ENCODE results near the gene PTX4.

The PTX4 gene

DNA sequence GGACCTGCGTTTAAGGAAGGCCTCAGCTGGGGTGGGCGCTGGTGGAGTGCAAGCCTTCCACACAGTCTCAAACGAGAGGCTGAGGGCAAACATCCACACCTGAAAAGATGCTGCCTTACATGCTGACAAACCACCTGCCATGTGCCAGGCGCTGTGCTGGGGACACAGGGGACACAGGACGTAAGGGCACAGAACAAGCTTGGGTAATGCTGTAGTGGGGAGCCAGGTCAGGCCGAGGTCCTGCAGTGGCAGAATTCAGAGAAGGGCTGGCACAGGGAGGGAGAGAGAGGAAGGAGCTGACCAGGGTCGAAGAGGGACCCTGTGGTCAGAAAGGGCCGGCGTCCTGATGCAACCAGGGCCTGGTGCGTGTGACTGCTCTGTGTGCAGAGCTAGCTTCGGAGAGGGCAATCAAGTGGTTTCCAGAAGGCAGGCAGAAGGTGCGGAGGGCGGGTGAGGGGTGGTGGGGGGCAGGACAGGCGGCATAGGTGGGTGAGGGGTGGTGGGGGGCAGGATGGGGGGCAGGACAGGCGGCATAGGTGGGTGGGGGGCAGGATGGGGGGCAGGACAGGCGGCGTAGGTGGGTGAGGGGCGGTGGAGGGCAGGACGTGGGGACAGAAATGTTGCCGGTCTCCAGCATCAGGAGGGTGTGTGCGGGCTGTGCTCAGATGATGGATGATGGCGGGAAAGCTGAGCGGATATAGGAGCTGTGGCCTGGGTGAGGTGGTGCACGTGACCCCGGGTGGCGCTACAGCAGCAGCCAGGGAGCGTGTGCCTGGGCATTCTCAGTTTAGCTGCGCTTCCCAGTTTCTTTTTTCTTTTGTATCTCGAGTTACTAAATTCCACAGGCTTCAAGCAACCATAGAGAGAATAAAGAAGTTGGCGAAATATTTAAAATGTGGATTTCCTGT is 23.2 kb upstream of the PTX4 start:
- Histone ChIP-seq H3K4me2 (ENCODE audit: insufficient read depth, low read length) (no peak overlapping the region), H3K27me3 (ENCODE audit: insufficient read depth, low read length, poor library complexity) (no peaks in the 10 kb centered on the region), H3K4me3 (ENCODE audit: low read depth in 1 of 2, low read length in 2 of 2) (no peak overlapping the region), H4K20me1 (ENCODE audit: insufficient read depth, low read length) (no peaks in the 10 kb centered on the region; the same call in 1 of the 2 replicates), H3K9ac (ENCODE audit: low read depth, low read length) (no peak overlapping the region), H3K9me3 (ENCODE audit: insufficient read depth, low read length, severe bottlenecking) (no peaks in the 10 kb centered on the region), H2AFZ (ENCODE audit: low read depth, low read length) (no peak overlapping the region), H3K27ac (ENCODE audit: low read length) (no peak overlapping the region), H3K4me1 (ENCODE audit: insufficient read depth, low read length) (no peaks in the 10 kb centered on the region), H3K79me2 (ENCODE audit: insufficient read depth, low read length) (no peaks in the 10 kb centered on the region), H3K36me3 (ENCODE audit: insufficient read depth, low read length) (peaks cover 43% of the 10 kb centered on the region)
- DNase-seq (no peak), ATAC-seq (ENCODE audit: insufficient read depth, low read depth) (0 out of 3 replicates have a peak, but pooled peaks have one; percentile 23)
- no peak for TF ChIP-seq EZH2 (IDR thresholded peaks at IDR 0.05; ENCODE audit: borderline replicate concordance, low read depth, low read length, severe bottlenecking)
- TF ChIP-seq, protein P1, sequence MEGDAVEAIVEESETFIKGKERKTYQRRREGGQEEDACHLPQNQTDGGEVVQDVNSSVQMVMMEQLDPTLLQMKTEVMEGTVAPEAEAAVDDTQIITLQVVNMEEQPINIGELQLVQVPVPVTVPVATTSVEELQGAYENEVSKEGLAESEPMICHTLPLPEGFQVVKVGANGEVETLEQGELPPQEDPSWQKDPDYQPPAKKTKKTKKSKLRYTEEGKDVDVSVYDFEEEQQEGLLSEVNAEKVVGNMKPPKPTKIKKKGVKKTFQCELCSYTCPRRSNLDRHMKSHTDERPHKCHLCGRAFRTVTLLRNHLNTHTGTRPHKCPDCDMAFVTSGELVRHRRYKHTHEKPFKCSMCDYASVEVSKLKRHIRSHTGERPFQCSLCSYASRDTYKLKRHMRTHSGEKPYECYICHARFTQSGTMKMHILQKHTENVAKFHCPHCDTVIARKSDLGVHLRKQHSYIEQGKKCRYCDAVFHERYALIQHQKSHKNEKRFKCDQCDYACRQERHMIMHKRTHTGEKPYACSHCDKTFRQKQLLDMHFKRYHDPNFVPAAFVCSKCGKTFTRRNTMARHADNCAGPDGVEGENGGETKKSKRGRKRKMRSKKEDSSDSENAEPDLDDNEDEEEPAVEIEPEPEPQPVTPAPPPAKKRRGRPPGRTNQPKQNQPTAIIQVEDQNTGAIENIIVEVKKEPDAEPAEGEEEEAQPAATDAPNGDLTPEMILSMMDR (IDR thresholded peaks at IDR 0.05; ENCODE audit: borderline replicate concordance, extremely low read depth, low read length, poor library complexity, severe bottlenecking): no peak

DNA sequence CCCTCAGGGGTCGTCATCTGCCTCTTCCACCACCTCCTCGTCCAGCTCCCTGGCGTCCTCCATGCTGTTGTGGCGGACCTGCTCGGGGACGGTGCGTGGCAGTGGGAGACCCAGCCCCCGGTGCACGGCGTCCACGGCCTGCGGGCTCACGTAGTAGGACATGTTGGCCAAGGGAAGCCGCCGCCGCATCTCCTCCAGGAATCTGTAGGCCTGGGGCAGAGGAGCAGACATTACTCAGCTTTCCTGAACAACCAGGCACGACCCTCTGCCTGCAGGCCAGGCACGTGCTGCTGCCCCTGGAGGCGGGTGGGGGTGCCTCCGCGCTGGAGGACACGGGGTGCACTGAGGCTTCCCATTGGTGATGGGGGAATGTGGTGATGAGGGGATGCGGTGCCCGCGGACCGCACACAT is 22.2 kb upstream of the PTX4 start:
- Histone ChIP-seq H3K9ac (ENCODE audit: low read depth, low read length) (no peak overlapping the region), H3K36me3 (ENCODE audit: insufficient read depth, low read length) (peaks cover 52% of the 10 kb centered on the region), H4K20me1 (ENCODE audit: insufficient read depth, low read length) (no peaks in the 10 kb centered on the region; the same call in 1 of the 2 replicates), H3K27me3 (ENCODE audit: insufficient read depth, low read length, poor library complexity) (no peaks in the 10 kb centered on the region), H3K4me2 (ENCODE audit: insufficient read depth, low read length) (no peak overlapping the region), H3K79me2 (ENCODE audit: insufficient read depth, low read length) (no peaks in the 10 kb centered on the region), H3K4me1 (ENCODE audit: insufficient read depth, low read length) (no peaks in the 10 kb centered on the region), H3K4me3 (ENCODE audit: low read depth in 1 of 2, low read length in 2 of 2) (no peak overlapping the region), H2AFZ (ENCODE audit: low read depth, low read length) (no peak overlapping the region), H3K27ac (ENCODE audit: low read length) (no peak overlapping the region), H3K9me3 (ENCODE audit: insufficient read depth, low read length, severe bottlenecking) (no peaks in the 10 kb centered on the region)
- no peak for DNase-seq
- TF ChIP-seq, protein P1 (IDR thresholded peaks at IDR 0.05; ENCODE audit: borderline replicate concordance, extremely low read depth, low read length, poor library complexity, severe bottlenecking): no peak
- no peak for TF ChIP-seq EZH2 (IDR thresholded peaks at IDR 0.05; ENCODE audit: borderline replicate concordance, low read depth, low read length, severe bottlenecking)
- no peak for ATAC-seq (ENCODE audit: insufficient read depth, low read depth)

DNA sequence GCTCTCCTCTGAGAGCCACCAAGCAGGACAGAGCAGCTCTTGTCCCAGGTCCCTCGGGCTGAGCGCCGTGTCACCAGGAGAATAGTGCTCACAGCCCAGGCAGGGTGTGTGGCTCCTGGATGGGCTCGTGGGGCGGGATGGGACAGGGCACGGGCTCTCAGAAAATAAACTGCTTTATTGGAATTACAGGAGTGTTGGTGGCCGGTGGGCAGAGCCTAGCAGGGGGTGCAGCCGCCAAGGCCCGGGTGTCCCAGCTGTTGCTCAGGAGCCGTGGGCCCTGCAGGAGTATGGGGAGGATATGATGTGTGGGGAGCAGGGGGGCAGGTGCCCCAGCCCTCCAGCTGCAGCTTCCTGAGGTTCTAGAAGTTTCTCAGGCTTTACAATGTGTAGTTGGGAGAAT is 21.5 kb upstream of the PTX4 start:
- Histone ChIP-seq H3K4me2 (ENCODE audit: insufficient read depth, low read length) (no peak overlapping the region), H3K9ac (ENCODE audit: low read depth, low read length) (no peak overlapping the region), H2AFZ (ENCODE audit: low read depth, low read length) (no peak overlapping the region), H3K36me3 (ENCODE audit: insufficient read depth, low read length) (peaks cover 57% of the 10 kb centered on the region), H3K4me3 (ENCODE audit: low read depth in 1 of 2, low read length in 2 of 2) (no peak overlapping the region), H3K9me3 (ENCODE audit: insufficient read depth, low read length, severe bottlenecking) (no peaks in the 10 kb centered on the region), H3K27me3 (ENCODE audit: insufficient read depth, low read length, poor library complexity) (no peaks in the 10 kb centered on the region), H3K4me1 (ENCODE audit: insufficient read depth, low read length) (no peaks in the 10 kb centered on the region), H3K79me2 (ENCODE audit: insufficient read depth, low read length) (no peaks in the 10 kb centered on the region), H4K20me1 (ENCODE audit: insufficient read depth, low read length) (no peaks in the 10 kb centered on the region; the same call in 1 of the 2 replicates), H3K27ac (ENCODE audit: low read length) (no peak overlapping the region)
- ATAC-seq (ENCODE audit: insufficient read depth, low read depth) (no peak), DNase-seq (no peak)
- TF ChIP-seq EZH2 (IDR thresholded peaks at IDR 0.05; ENCODE audit: borderline replicate concordance, low read depth, low read length, severe bottlenecking): no peak

Data from DND-41 (cell line).